SK-N-SH (cell line): Measurements from ENCODE around the gene PLA2G4C.

Source experiments
- ELF1 ChIP-seq: IDR thresholded peaks from 2 replicates; pipeline ENCODE4 v1.4.0; 2012
- EP300 ChIP-seq, 2 experiments: IDR thresholded peaks; 2 replicates each; pipeline versions ENCODE4 v1.4.0 to v1.6.1; 2012; ENCODE audit warnings: borderline replicate concordance in 1 of 2, low read depth in 1 of 2, low read length in 1 of 2
- EZH2phosphoT487 ChIP-seq: fragments of 200-600 bp; sonication (generic); IDR thresholded peaks from 2 replicates; pipeline ENCODE4 v1.6.1; 2017; ENCODE audit warnings: low read depth, mixed run types, mild to moderate bottlenecking, antibody characterized with exemption, moderate library complexity, borderline replicate concordance
- MAX ChIP-seq: IDR thresholded peaks from 2 replicates; pipeline ENCODE4 v1.4.0; 2012; ENCODE audit warnings: low read depth
- MXI1 ChIP-seq: IDR thresholded peaks from 2 replicates; pipeline ENCODE4 v1.6.1; 2012; ENCODE audit warnings: mild to moderate bottlenecking, low read depth, low read length, improper control_type of control experiment
- POLR2AphosphoS5 ChIP-seq: IDR thresholded peaks from 2 replicates; pipeline ENCODE4 v1.6.1; 2012; ENCODE audit warnings: low read depth, low read length
- RFX5 ChIP-seq: IDR thresholded peaks from 2 replicates; pipeline ENCODE4 v1.6.1; 2012; ENCODE audit warnings: mild to moderate bottlenecking, improper control_type of control experiment, low read length
- TAF1 ChIP-seq: IDR thresholded peaks from 2 replicates; pipeline ENCODE4 v1.6.1; 2012; ENCODE audit warnings: low read depth, mild to moderate bottlenecking, low read length, moderate library complexity, borderline replicate concordance
- TEAD4 ChIP-seq: IDR thresholded peaks from 2 replicates; pipeline ENCODE4 v1.4.0; 2012; ENCODE audit warnings: mild to moderate bottlenecking, borderline replicate concordance; ENCODE audit not compliant: insufficient read depth
- USF2 ChIP-seq: fragments of 150-350 bp; IDR thresholded peaks from 2 replicates; pipeline ENCODE4 v1.6.1; 2017; ENCODE audit warnings: antibody characterized with exemption, low read length, low read depth, borderline replicate concordance
- ZBTB33 ChIP-seq: IDR thresholded peaks from 2 replicates; pipeline ENCODE4 v1.4.0; 2012; ENCODE audit warnings: low read depth, borderline replicate concordance
- TF ChIP-seq, protein P1 (sequence below): fragments of 200-600 bp; sonication (generic); IDR thresholded peaks from 2 replicates; pipeline ENCODE4 v1.6.1; 2017; ENCODE audit warnings: antibody characterized with exemption, mild to moderate bottlenecking, moderate library complexity

GRCh38 chr19:48085904-48086864, 24.4 kb downstream of the PLA2G4C start:
- TF ChIP-seq MXI1 (no peak), EP300 (IDR thresholded peaks at IDR 0.05; ENCODE audit: borderline replicate concordance in 1 of 2, low read depth in 1 of 2, low read length in 1 of 2) (no peak), ELF1 (no peak), TAF1 (no peak), MAX (no peak), ZBTB33 (no peak), USF2 (no peak), POLR2AphosphoS5 (no peak), TEAD4 (no peak), RFX5 (no peak), EZH2phosphoT487 (no peak)
- TF ChIP-seq, protein P1, sequence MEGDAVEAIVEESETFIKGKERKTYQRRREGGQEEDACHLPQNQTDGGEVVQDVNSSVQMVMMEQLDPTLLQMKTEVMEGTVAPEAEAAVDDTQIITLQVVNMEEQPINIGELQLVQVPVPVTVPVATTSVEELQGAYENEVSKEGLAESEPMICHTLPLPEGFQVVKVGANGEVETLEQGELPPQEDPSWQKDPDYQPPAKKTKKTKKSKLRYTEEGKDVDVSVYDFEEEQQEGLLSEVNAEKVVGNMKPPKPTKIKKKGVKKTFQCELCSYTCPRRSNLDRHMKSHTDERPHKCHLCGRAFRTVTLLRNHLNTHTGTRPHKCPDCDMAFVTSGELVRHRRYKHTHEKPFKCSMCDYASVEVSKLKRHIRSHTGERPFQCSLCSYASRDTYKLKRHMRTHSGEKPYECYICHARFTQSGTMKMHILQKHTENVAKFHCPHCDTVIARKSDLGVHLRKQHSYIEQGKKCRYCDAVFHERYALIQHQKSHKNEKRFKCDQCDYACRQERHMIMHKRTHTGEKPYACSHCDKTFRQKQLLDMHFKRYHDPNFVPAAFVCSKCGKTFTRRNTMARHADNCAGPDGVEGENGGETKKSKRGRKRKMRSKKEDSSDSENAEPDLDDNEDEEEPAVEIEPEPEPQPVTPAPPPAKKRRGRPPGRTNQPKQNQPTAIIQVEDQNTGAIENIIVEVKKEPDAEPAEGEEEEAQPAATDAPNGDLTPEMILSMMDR, result peak; percentile 24; the same call in 1 of the 2 replicates
